SJSA1 (cell line): ENCODE results near the gene GOLGA6L26. TPM values are rescaled to one million over a fixed set of nuclear protein-coding genes. Genes with fewer than 3 reads are reported as not detected.
A peak's percentile ranks its signal among the peaks of the same experiment; 100 is the strongest.
"Not testable (repeated sequence)": the region's sequence is repeated elsewhere in the genome, so short reads cannot be mapped to it uniquely, and the experiment has no call there.

ENCODE experiments used
- DNase-seq, 2 experiments: peaks; one replicate each; pipeline ENCODE4 v3.0.0-alpha.2; 2015 to 2020; ENCODE audit warnings: low spot score in 2 of 2, low read depth in 1 of 2
- H3K27ac ChIP-seq: fragments of 250-450 bp; sonication (Bioruptor Pico); 2 replicates; pipeline ENCODE4 v1.5.1; 2020; ENCODE audit warnings: mild to moderate bottlenecking, moderate library complexity
- H3K27me3 ChIP-seq: fragments of 250-450 bp; sonication (Bioruptor Pico); replicated peaks from 2 replicates; pipeline ENCODE4 v1.5.1; 2020; ENCODE audit warnings: mild to moderate bottlenecking, moderate library complexity
- H3K36me3 ChIP-seq: fragments of 250-450 bp; sonication (Bioruptor Pico); 2 replicates; pipeline ENCODE4 v1.5.1; 2020; ENCODE audit warnings: mild to moderate bottlenecking
- H3K4me1 ChIP-seq: fragments of 250-450 bp; sonication (Bioruptor Pico); replicated peaks from 2 replicates; pipeline ENCODE4 v1.6.1; 2021; ENCODE audit warnings: mild to moderate bottlenecking
- H3K4me3 ChIP-seq: fragments of 250-450 bp; sonication (Bioruptor Pico); 2 replicates; pipeline ENCODE4 v1.5.1; 2020; ENCODE audit warnings: mild to moderate bottlenecking
- H3K9me3 ChIP-seq: fragments of 250-450 bp; sonication (Bioruptor Pico); replicated peaks from 2 replicates; pipeline ENCODE4 v1.5.1; 2020; ENCODE audit warnings: mild to moderate bottlenecking
- total RNA-seq: library from RNA; depleted of rRNA; stranded (reverse); fragments of >200 nt; shearing (Covaris generic); gene quantifications from 2 replicates; pipeline ENCODE4 v1.2.3, GENCODE V29; 2014; rRNA removed

Gene GOLGA6L26, protein sequence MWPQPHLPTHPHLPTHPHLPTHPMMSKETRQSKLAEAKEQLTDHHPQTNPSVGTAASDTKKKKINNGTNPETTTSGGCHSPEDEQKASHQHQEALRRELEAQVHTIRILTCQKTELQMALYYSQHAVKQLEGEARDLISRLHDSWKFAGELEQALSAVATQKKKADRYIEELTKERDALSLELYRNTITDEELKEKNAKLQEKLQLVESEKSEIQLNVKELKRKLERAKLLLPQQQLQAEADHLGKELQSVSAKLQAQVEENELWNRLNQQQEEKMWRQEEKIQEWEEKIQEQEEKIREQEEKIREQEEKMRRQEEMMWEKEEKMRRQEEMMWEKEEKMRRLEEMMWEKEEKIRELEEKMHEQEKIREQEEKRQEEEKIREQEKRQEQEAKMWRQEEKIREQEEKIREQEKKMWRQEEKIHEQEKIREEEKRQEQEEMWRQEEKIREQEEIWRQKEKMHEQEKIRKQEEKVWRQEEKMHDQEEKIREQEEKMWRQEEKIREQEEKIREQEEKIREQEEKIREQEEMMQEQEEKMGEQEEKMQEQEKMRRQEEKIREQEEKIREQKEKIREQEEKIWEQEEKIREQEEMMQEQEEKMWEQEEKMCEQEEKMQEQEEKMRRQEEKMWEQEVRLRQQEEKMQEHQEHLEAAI
- not detected in 2 replicates for total RNA-seq

DNA sequence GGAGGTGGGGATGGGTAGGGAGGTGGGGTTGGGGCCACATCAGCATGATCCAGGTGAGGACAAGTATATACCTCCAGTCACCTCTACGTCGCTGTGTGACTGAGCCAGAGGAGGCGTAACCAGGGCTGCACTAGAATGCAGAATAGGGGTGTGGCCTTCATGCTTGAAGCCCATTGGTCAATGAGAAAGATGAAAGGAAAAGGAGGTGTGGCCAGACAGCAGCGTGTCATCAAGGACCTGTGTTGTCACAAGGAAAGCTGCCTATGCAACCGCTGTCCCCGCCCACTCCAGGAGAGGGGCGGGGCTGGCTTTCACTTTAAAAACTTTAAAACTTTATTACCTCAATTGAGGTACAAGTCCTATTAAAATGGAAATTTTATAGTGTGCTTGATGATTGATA is at the start of gene GOLGA6L26:
TSS of gene GOLGA6L26 (minus strand) at position 101 of the 400 bp plus-strand sequence. CDS start at position 40, 61 bp downstream.
- H3K36me3 ChIP-seq, H3K9me3 ChIP-seq, DNase-seq, H3K27me3 ChIP-seq, H3K4me1 ChIP-seq, H3K4me3 ChIP-seq, H3K27ac ChIP-seq: not testable (repeated sequence)

GRCh38 chr15:23381192-23381591 is 47.2 kb upstream of the GOLGA6L26 start:
- not testable (repeated sequence) for H3K27ac ChIP-seq, H3K27me3 ChIP-seq, H3K9me3 ChIP-seq, DNase-seq, H3K4me1 ChIP-seq, H3K36me3 ChIP-seq, H3K4me3 ChIP-seq

GRCh38 chr15:23380700-23381099 is 46.7 kb upstream of the GOLGA6L26 start:
- not testable (repeated sequence) for H3K27ac ChIP-seq

DNA sequence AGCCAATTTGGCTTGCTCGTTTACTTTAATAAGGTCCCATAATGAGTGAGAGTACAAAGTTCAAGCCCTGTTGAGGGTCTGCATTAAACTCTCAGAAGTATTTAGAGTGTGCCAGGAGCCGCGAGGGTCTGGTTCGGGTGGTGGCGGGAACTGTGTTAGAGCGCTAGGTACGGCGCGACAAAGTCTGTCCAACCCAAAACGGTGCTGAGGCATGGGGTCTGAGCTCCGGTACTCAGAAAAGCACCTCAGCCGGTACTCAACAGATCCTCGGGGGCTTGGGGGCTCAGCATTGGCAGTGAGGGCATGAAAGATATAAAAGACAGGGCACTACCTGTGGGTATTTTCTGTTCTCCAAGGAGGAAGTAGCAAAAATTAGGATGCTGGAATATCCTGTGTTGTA is 45.0 kb upstream of the GOLGA6L26 start:
- not testable (repeated sequence) for H3K27me3 ChIP-seq, H3K4me1 ChIP-seq, DNase-seq, H3K27ac ChIP-seq, H3K9me3 ChIP-seq, H3K36me3 ChIP-seq, H3K4me3 ChIP-seq

More at GRCh38 chr15:23380700-23381099, 46.7 kb upstream of the GOLGA6L26 start:
- H3K27me3 ChIP-seq, H3K4me3 ChIP-seq, H3K9me3 ChIP-seq, DNase-seq, H3K36me3 ChIP-seq, H3K4me1 ChIP-seq: not testable (repeated sequence)

- DNase-seq, H3K27ac ChIP-seq, H3K4me1 ChIP-seq, H3K4me3 ChIP-seq, H3K27me3 ChIP-seq, H3K36me3 ChIP-seq, H3K9me3 ChIP-seq: not testable (repeated sequence)
These were observed 40.2 kb upstream of the GOLGA6L26 start for GRCh38 chr15:23374226-23374625.

GRCh38 chr15:23372891-23373600 is 39.0 kb upstream of the GOLGA6L26 start:
- not testable (repeated sequence) for H3K27me3 ChIP-seq, DNase-seq, H3K4me3 ChIP-seq

DNA sequence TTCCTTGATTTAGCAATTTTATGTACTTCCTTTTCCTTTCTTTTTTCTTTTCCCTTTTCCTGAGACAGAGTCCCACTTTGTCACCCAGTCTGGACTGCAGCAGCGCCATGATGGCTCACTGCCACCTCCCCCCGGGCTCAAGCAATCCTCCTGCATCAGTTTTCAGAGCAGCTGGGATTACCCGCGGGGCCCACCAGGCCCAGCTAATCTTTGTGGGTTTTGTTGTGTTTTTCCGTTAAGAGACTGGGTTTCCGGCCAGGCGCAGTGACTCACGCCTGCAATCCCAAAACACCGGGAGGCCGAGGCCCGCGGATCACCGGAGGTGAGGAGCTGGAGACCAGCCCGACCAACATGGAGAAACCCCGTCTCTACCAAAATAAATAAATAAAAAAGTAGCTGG is 38.3 kb upstream of the GOLGA6L26 start:
- DNase-seq, result peak; percentile 26 to 57
- no peak overlapping the region for H3K27ac ChIP-seq
- no peaks in the 10 kb centered on the region for H3K27me3 ChIP-seq
- no peaks in the 10 kb centered on the region for H3K36me3 ChIP-seq
- no peaks in the 10 kb centered on the region for H3K4me1 ChIP-seq
- H3K4me3 ChIP-seq, result no peak overlapping the region
- H3K9me3 ChIP-seq, result no peaks in the 10 kb centered on the region

More at GRCh38 chr15:23372891-23373600, 39.0 kb upstream of the GOLGA6L26 start:
- H3K27ac ChIP-seq, H3K4me1 ChIP-seq, H3K9me3 ChIP-seq, H3K36me3 ChIP-seq: not testable (repeated sequence)

- H3K27me3 ChIP-seq, H3K9me3 ChIP-seq, H3K36me3 ChIP-seq, DNase-seq, H3K4me1 ChIP-seq, H3K27ac ChIP-seq, H3K4me3 ChIP-seq: not testable (repeated sequence)
These were observed 37.9 kb upstream of the GOLGA6L26 start for GRCh38 chr15:23371868-23372267.

DNA sequence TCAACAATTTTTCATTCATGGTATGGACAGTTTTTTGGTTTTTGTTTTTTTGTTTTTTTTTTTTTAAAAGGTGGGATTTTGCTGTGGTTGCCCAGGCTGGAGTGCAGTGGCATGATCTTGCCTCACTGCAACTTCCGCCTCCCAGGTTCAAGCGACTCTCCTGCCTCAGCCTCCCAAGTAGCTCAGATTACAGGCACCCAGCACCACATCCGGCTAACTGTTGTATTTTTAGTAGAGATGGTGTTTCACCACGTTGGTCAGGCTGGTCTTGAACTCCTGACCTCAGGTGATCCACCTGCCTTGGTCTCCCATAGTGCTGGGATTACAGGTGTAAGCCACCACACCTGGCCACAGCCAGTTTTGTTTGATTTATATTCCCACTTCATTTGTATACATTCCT is 37.1 kb upstream of the GOLGA6L26 start:
- not testable (repeated sequence) for H3K9me3 ChIP-seq, H3K27me3 ChIP-seq, H3K27ac ChIP-seq

GRCh38 chr15:23370578-23370977 is 36.6 kb upstream of the GOLGA6L26 start:
- no peak overlapping the region for H3K27ac ChIP-seq
- no peak overlapping the region for H3K4me3 ChIP-seq
- no peaks in the 10 kb centered on the region for H3K36me3 ChIP-seq
- no peak for DNase-seq
- no peaks in the 10 kb centered on the region for H3K27me3 ChIP-seq
- H3K9me3 ChIP-seq, result no peaks in the 10 kb centered on the region
- H3K4me1 ChIP-seq, result no peaks in the 10 kb centered on the region

More for the DNA sequence above, 37.1 kb upstream of the GOLGA6L26 start:
- not testable (repeated sequence) for H3K4me3 ChIP-seq, H3K36me3 ChIP-seq, H3K4me1 ChIP-seq, DNase-seq

- H3K4me3 ChIP-seq, DNase-seq, H3K9me3 ChIP-seq: not testable (repeated sequence)
These were observed 30.3 kb upstream of the GOLGA6L26 start for GRCh38 chr15:23364261-23364660.

GRCh38 chr15:23362622-23363021 is 28.6 kb upstream of the GOLGA6L26 start:
- not testable (repeated sequence) for H3K27ac ChIP-seq, H3K27me3 ChIP-seq, H3K4me1 ChIP-seq, H3K9me3 ChIP-seq, H3K4me3 ChIP-seq, H3K36me3 ChIP-seq, DNase-seq

More at GRCh38 chr15:23364261-23364660, 30.3 kb upstream of the GOLGA6L26 start:
- H3K36me3 ChIP-seq, H3K27ac ChIP-seq, H3K27me3 ChIP-seq, H3K4me1 ChIP-seq: not testable (repeated sequence)

DNA sequence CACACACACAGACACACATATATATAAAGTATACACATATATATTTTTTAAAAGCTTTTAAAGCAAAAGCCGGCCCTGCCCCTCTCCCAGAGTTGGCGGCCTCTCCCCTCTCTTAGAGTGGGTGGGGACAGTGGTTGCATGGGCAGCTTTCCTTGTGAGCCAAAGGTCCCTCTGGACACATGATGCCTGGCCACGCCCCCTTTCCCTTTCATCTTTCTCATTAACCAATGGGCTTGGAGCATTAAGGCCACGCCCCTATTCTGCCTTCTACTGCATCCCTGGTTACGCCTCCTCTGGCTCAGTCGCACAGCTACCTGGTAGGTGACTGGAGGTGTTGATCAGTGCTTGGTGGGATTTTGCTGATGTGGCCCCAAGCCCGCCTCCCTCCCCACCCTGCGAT is 20.5 kb upstream of the GOLGA6L26 start, which contains the start of gene GOLGA8S:
TSS of gene GOLGA8S (plus strand) at position 301 of the 400 bp plus-strand sequence. CDS start at position 363, 62 bp downstream.
- H3K27me3 ChIP-seq, result not testable (repeated sequence)

GRCh38 chr15:23311233-23311632 is 22.8 kb downstream of the GOLGA6L26 start:
- not testable (repeated sequence) for DNase-seq, H3K27me3 ChIP-seq, H3K4me3 ChIP-seq, H3K9me3 ChIP-seq, H3K27ac ChIP-seq, H3K4me1 ChIP-seq
- peaks cover 11% of the 10 kb centered on the region for H3K36me3 ChIP-seq

More for the DNA sequence above, 20.5 kb upstream of the GOLGA6L26 start, which contains the start of gene GOLGA8S:
- H3K4me3 ChIP-seq, DNase-seq, H3K9me3 ChIP-seq, H3K4me1 ChIP-seq, H3K27ac ChIP-seq, H3K36me3 ChIP-seq: not testable (repeated sequence)
